NCI-H1105 (cell line): ENCODE data around the gene TBC1D13.
"Not testable (repeated sequence)": the region's sequence is repeated elsewhere in the genome, so short reads cannot be mapped to it uniquely, and the experiment has no call there.

Experiments used
- DNase-seq: peaks from one replicate; lab custom pipeline; 2025; lab: John Stamatoyannopoulos, UW

TBC1D13 gene

GRCh38 chr9:128785427-128785826 lies 1.6 kb upstream of the TBC1D13 start:
- DNase-seq = no peak

- DNase-seq = no peak
These were observed 606 bp downstream of the TBC1D13 start for GRCh38 chr9:128787659-128788058.

- DNase-seq = no peak
These were observed 1.4 kb downstream of the TBC1D13 start for GRCh38 chr9:128788445-128788844.

GRCh38 chr9:128790536-128790935 lies 3.5 kb downstream of the TBC1D13 start:
- no peak for DNase-seq

- DNase-seq = no peak
These were observed 5.1 kb downstream of the TBC1D13 start for GRCh38 chr9:128792134-128792533.

- DNase-seq = no peak
These were observed 6.1 kb downstream of the TBC1D13 start for GRCh38 chr9:128792978-128793686.

GRCh38 chr9:128794961-128795360 lies 7.9 kb downstream of the TBC1D13 start:
- DNase-seq = not testable (repeated sequence)

GRCh38 chr9:128798896-128799295 lies 11.8 kb downstream of the TBC1D13 start:
- DNase-seq = no peak

- no peak for DNase-seq
These were observed 13.0 kb downstream of the TBC1D13 start for GRCh38 chr9:128800061-128800460.

- DNase-seq = no peak
These were observed 15.4 kb downstream of the TBC1D13 start for GRCh38 chr9:128802482-128802881.

- no peak for DNase-seq
These were observed 18.6 kb downstream of the TBC1D13 start for GRCh38 chr9:128805661-128806060.

GRCh38 chr9:128807827-128808226 lies 20.8 kb downstream of the TBC1D13 start:
- no peak for DNase-seq

- DNase-seq = no peak
These were observed 21.5 kb downstream of the TBC1D13 start for GRCh38 chr9:128808543-128808942.

- no peak for DNase-seq
These were observed 22.1 kb downstream of the TBC1D13 start for GRCh38 chr9:128809036-128809599.

GRCh38 chr9:128809831-128810230 lies 22.8 kb downstream of the TBC1D13 start:
- DNase-seq = no peak

GRCh38 chr9:128810873-128811272 lies 23.8 kb downstream of the TBC1D13 start:
- no peak for DNase-seq

- DNase-seq = peak; percentile 94
These were observed 31.2 kb downstream of the TBC1D13 start, which contains the start of gene ENDOG for GRCh38 chr9:128818099-128818838. ENDOG (plus strand) TSS chr9:128818500; CDS start chr9:128818685, 185 bp downstream.

- DNase-seq = peak; percentile 29
These were observed 32.0 kb downstream of the TBC1D13 start for GRCh38 chr9:128818839-128819715.

GRCh38 chr9:128819716-128820664 lies 32.9 kb downstream of the TBC1D13 start:
- peak; percentile 52 for DNase-seq

- no peak for DNase-seq
These were observed 33.9 kb downstream of the TBC1D13 start for GRCh38 chr9:128820665-128821583.
